SKM-1 (cell line): ENCODE data around the gene RABEPK.
"Not testable (repeated sequence)": the region's sequence is repeated elsewhere in the genome, so short reads cannot be mapped to it uniquely, and the experiment has no call there.

Source experiments
- DNase-seq: peaks from one replicate; lab custom pipeline; 2025; ENCODE audit not compliant: unreplicated experiment; lab: John Stamatoyannopoulos, UW

The RABEPK gene

DNA sequence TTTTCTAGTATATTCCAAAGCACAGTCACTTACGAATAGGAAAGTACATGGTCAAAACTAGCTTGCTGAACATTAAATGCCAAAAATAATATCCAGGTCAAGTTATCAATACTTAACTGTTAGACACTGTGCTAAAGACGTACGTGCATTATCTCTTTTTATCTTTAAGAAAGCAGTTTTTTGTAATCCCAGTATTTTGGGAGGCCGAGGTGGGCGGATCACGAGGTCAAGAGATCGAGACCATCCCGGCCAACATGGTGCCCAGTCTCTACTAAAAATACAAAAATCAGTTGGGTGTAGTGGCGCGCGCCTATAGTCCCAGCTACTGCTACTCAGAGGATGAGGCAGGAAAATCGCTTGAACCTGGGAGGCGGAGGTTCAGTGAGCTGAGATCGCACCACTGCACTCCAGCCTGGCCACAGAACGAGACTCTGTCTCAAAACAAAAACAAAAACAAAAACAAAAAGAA is 43.5 kb downstream of the RABEPK start:
- DNase-seq, result no peak

DNA sequence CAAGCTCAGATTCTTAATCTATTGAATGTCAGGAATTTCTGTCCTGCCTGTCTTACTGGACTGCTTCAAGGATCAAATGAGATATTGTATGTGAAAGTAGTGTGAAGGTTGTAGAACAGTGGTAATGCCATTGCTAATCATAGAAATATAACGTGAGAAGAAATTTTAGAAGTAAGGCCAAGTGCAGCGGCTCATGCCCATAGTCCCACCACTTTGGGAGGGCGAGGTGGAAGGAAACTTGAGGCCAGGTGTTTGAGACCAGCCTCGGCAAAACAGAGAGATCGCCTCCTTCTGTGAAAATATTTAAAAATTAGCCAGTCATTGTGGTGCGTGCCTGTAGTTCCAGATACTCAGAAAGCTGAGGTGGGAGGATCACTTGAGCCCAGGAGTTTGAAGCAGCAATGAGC is 45.9 kb downstream of the RABEPK start:
- no peak for DNase-seq

DNA sequence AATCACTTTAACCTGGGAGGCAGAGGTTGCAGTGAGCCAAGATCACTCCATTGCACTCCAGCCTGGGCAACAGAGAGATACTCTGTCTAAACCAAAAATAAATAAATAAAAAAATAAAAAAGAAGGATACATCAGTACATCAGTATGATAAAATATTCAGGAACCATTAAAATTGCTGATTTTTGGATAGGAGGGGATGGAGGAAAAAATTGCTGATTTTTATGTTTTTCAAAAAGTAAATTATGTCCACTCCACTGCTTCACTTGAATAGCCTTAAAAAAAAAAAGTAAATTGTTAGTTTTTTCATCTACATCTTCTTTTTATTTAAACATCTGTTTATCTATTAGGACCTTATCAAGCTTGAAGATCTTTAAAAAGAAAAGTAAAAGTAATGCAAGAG is 53.9 kb downstream of the RABEPK start:
- DNase-seq, result no peak

DNA sequence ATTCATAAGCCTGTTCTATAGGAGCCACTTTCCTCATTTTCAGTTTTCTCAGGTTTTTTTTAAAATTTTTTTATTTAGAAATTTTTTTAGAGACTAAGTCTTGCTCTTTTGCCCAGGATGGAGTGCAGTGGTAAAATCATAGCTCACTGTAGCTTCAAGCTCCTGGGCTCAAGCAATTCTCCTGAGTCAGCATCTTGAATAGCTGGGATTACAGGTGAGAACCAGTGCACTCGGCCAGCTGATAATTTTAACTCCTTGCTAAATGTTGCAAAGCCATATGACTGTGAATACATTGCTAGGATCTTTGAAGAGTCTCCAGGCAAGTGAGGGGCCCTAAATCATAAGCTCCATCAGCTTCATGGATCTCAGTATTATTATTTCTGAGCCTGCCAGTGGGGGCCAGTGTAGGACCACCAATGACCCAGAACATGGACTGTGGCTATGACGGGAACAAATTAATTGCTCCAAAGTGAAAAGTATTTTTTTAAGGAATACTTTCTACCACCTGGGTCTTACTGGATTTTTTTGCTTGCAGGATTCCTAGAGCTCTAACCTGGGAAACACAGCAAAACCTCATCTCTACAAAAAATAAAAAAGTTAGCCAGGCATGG is 55.5 kb downstream of the RABEPK start:
- DNase-seq, result no peak

GRCh38 chr9:125258160-125258785 is 57.9 kb downstream of the RABEPK start:
- DNase-seq, result no peak

GRCh38 chr9:125258832-125259534 is 58.6 kb downstream of the RABEPK start:
- peak; percentile 94 for DNase-seq

- no peak for DNase-seq
Measured at GRCh38 chr9:125260561-125260960, 60.2 kb downstream of the RABEPK start.

DNA sequence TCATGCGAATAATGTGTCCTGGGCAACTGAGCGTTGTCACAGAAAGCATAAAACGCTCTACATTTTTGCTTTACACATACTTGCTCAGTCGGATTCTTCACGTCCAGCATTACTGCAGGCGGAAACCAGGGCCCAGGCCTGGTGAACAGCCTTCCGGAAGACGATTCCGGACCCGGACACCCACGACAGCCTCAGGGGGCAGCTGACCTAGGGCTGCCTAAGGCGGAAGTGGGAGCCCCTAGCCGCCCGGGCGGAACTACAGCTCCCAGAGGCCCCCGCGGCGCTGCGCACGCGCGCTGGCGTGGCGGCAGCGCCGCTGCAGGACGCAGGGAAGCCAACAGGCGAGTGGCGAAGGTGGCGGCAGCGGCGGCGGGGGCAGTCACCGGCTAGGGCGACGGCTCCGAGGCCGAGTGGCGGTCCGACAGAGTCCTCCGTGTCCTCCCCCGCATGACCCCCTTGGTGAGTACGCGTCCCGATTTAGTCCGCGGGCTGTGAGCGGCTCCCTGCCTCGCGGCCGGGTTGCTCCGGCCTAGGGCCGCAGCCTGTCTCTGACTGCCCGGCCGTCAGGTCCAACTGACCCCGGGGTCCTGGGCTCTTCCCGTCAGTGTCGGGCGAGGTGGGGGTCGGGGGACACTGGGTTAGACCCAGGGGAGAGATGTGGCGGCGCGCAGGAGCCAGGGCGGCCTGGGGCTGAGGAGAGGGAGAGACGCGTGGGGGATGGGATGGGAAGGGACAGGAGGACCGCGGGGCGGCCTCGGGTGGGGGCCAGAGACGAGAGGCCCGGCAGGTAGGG is 61.4 kb downstream of the RABEPK start, which contains the start of gene GAPVD1:
Gene GAPVD1 (plus strand): TSS at position 326 of the 793 bp plus-strand sequence. CDS start 37,096 bp downstream, outside the sequence.
- DNase-seq, result peak; percentile 89

DNA sequence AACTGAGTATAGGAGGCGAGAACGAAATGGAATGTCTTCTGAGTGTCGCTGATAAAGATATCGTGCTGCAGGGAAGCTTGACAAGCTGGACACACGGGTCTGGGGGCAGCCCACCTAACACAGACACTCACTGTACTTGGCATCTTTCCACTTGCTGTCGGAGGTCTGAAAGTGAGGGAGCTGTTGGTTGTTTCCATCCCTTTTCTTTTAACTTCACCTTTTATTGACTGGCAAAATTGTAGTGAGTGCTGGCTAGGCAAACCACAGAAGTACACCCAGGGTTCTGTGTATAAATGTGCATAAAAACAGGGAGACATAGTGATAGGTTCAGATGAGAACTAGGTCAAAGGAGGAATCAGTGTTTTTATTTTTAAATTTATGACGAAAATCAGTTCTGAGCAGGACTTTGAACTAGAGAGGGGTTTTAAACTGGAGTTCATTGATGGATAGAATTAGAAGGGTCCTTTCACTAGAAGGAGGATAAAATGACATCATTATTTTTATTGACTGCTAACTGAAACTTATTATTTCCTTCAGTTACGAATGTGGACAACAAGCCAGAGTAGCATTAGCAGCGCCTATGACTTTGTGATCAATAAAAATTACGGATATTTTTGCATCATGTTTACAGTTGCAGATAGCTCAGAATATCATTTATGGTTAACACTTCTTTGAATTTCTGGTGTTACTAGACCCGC is 62.1 kb downstream of the RABEPK start:
- no peak for DNase-seq

- not testable (repeated sequence) for DNase-seq
Measured at GRCh38 chr9:125264068-125264467, 63.7 kb downstream of the RABEPK start.

DNA sequence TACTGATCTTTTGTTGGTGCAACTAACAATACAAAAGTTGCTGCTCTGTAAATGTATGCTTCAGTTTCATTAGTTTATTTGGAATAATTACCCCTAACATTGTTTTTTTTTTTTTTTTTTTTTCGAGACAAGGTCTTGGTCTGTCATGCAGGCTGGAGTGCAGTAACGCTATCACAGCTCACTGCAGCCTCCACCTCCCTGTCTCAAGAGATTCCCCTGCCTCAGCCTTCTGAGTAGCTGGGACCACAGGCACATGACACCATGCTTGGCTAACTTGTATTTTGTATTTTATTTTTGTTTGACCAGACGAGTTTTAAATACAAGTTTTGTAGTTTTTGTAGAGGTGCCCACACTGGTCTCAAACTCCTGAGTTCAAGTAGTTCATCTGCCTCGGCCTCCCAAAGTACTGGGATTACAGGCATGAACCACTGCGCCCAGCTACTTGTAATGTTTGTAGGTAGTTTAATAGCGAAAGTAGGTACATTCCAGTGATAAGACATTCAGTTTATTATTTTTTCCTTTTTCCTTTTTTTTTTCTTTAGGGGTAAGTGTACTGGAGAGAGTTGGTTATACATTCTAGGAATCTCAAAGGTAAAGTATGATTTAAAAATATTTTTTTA is 68.2 kb downstream of the RABEPK start:
- DNase-seq, result no peak

GRCh38 chr9:125269014-125269397 is 68.7 kb downstream of the RABEPK start:
- DNase-seq, result no peak

DNA sequence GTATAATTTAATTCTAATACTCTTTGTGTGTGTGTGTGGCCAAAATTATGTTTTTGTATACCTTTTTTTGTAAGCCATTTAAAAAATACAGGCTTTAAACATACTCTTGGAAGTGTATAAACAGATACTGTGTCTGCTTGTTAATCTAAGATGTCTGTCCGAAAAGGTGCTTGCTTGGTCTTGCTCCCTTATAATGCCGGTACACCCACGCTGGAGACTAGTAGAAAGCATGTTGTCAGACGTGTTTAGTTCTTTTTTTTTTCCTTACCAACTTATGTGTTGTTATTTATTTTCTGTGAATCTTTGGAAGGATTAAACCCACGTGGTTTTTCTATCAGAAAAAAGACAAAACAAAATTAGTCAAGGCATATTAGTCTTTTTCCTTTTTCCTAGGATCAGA is 70.7 kb downstream of the RABEPK start:
- no peak for DNase-seq

DNA sequence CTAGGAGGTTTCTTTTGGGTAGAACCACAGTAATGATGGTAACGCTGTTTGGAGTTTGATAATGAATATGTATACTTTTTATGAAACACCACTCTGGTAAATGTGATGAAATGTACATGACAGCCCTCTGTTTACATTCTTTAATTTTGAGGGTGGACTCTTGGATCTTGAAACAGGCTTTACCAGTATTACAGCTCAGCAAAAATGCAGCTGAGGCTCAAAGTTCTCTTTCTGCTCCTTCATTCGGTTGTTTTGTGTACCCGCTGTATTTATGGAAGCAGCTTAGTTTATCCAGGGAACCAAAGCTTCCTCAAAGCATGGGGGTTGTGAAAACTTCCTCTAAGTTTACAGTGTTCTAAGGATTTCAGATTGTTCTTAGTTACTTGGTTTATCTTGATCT is 72.4 kb downstream of the RABEPK start:
- DNase-seq, result no peak

DNA sequence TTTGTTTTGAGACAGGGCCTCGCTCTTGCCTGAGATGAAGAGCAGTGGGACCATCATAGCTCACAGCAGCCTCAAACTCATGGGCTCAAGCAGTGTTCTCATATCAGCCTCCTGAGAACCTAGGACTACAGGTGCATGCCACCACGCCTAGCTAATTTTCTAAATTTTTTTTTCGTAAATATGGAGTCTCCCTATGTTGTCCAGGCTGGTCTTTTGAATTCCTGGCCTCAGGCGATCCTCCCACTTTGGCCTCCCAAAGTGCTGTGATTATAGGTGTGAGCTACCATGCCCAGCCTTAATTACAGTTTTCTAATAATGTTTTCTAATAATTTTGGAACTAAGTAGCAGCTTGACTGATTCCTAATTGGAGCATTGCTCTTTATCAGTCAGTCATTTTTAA is 76.4 kb downstream of the RABEPK start:
- DNase-seq, result no peak

DNA sequence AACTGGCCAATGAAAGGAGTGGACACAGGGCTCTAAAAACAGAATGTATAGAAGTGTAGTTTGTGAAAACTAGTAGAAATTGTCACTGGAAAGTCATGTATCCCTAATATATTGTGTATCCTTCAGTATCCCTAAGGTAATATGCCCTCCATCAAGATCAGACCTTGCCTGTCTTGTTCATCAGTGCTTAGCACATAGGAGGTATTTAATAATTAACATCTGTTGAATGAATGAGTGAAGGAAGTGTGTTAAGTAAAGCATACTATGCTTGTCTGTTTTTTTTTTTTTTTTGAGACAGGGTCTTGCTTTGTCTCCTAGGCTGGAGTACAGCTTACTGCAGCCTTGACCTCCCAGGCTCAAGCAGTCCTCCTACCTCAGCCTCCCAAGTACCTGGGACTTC is 77.1 kb downstream of the RABEPK start:
- DNase-seq, result no peak

DNA sequence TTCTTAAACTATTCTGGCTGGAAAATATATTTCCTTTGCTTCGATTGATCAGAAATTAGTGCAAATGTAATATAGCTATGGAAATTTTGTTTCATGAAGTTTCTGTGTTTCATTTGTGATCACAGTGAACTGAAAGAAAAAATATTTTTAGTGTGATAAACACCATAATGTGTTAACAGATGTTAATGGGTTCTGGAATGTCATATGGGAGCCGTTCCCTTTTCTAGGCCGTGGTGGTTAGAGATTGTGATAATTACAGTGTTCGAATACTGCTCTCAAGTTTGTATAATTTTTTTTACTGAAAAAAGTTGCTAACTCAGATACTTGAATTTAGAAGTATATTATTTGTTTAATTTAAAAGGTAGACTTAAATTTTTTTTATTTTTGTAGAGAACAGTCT is 80.6 kb downstream of the RABEPK start:
- DNase-seq, result no peak
